H1 (cell line): ENCODE measurements around the gene DIP2C. TPM values are rescaled to one million over a fixed set of nuclear protein-coding genes. Genes with fewer than 3 reads are reported as not detected.

ENCODE experiments used
- TAF7 ChIP-seq: optimal IDR thresholded peaks from 2 replicates; pipeline ENCODE3; 2011; ENCODE audit warnings: low read depth, mild to moderate bottlenecking, inconsistent platforms, low read length, moderate library complexity, borderline replicate concordance
- polyA plus RNA-seq, 7 experiments: library from polyadenylated mRNA; depleted of rRNA in 3 of 7; stranded (reverse) in 5 of 7; unstranded in 2 of 7; fragments of >200 nt in 5 of 7; fragments of 200-250 nt in 2 of 7; gene quantifications; 1 replicate in 5 of 7; 2 replicates in 1 of 7; 4 replicates in 1 of 7; pipeline versions ENCODE4 v1.2.1 to v1.2.3, GENCODE V29; 2011 to 2013; ENCODE audit warnings: missing spikeins in 2 of 7, mixed read lengths in 2 of 7
- total RNA-seq: library from RNA; stranded (reverse); fragmentation: NEBNext Ultra II Directional; extraction: Animal tissue kit (Norgen Biotek cat#: 25700); gene quantifications from 2 replicates; pipeline ENCODE4 v1.2.1, GENCODE V29; 2021
- TF ChIP-seq, protein P1 (sequence below): fragments of 300-600 bp; sonication (generic); IDR thresholded peaks from 2 replicates; pipeline ENCODE4 v1.7.1; 2012; ENCODE audit warnings: low read length, moderate library complexity, mild to moderate bottlenecking, inconsistent platforms; ENCODE audit not compliant: insufficient replicate concordance

DIP2C gene
- total and polyA plus RNA-seq, 2 of the 8 experiments (the other 6 are each of a cell fraction or from before 2014, with no cell fraction given) = 3.8 to 9.3 TPM

DNA sequence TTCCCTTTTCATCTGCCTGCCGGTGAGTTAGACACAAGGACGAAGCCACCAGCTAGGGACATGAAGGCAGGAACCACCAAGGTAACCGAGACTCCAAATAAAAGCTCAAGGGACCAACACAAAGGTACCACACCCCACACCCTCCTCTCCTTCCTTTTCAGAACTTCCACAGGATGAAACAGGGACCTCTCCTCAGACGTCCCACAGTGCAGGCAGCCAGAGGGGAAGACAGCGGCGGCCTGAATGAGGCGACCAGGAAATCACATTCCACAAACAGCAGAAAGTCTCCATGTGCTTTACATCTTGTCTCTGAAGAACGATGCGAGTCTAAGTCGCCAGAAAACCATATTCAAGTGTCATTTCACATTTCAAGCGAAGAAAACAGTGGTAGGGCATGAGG lies 97.8 kb downstream of the DIP2C start (continued):
- TF ChIP-seq, protein P1, sequence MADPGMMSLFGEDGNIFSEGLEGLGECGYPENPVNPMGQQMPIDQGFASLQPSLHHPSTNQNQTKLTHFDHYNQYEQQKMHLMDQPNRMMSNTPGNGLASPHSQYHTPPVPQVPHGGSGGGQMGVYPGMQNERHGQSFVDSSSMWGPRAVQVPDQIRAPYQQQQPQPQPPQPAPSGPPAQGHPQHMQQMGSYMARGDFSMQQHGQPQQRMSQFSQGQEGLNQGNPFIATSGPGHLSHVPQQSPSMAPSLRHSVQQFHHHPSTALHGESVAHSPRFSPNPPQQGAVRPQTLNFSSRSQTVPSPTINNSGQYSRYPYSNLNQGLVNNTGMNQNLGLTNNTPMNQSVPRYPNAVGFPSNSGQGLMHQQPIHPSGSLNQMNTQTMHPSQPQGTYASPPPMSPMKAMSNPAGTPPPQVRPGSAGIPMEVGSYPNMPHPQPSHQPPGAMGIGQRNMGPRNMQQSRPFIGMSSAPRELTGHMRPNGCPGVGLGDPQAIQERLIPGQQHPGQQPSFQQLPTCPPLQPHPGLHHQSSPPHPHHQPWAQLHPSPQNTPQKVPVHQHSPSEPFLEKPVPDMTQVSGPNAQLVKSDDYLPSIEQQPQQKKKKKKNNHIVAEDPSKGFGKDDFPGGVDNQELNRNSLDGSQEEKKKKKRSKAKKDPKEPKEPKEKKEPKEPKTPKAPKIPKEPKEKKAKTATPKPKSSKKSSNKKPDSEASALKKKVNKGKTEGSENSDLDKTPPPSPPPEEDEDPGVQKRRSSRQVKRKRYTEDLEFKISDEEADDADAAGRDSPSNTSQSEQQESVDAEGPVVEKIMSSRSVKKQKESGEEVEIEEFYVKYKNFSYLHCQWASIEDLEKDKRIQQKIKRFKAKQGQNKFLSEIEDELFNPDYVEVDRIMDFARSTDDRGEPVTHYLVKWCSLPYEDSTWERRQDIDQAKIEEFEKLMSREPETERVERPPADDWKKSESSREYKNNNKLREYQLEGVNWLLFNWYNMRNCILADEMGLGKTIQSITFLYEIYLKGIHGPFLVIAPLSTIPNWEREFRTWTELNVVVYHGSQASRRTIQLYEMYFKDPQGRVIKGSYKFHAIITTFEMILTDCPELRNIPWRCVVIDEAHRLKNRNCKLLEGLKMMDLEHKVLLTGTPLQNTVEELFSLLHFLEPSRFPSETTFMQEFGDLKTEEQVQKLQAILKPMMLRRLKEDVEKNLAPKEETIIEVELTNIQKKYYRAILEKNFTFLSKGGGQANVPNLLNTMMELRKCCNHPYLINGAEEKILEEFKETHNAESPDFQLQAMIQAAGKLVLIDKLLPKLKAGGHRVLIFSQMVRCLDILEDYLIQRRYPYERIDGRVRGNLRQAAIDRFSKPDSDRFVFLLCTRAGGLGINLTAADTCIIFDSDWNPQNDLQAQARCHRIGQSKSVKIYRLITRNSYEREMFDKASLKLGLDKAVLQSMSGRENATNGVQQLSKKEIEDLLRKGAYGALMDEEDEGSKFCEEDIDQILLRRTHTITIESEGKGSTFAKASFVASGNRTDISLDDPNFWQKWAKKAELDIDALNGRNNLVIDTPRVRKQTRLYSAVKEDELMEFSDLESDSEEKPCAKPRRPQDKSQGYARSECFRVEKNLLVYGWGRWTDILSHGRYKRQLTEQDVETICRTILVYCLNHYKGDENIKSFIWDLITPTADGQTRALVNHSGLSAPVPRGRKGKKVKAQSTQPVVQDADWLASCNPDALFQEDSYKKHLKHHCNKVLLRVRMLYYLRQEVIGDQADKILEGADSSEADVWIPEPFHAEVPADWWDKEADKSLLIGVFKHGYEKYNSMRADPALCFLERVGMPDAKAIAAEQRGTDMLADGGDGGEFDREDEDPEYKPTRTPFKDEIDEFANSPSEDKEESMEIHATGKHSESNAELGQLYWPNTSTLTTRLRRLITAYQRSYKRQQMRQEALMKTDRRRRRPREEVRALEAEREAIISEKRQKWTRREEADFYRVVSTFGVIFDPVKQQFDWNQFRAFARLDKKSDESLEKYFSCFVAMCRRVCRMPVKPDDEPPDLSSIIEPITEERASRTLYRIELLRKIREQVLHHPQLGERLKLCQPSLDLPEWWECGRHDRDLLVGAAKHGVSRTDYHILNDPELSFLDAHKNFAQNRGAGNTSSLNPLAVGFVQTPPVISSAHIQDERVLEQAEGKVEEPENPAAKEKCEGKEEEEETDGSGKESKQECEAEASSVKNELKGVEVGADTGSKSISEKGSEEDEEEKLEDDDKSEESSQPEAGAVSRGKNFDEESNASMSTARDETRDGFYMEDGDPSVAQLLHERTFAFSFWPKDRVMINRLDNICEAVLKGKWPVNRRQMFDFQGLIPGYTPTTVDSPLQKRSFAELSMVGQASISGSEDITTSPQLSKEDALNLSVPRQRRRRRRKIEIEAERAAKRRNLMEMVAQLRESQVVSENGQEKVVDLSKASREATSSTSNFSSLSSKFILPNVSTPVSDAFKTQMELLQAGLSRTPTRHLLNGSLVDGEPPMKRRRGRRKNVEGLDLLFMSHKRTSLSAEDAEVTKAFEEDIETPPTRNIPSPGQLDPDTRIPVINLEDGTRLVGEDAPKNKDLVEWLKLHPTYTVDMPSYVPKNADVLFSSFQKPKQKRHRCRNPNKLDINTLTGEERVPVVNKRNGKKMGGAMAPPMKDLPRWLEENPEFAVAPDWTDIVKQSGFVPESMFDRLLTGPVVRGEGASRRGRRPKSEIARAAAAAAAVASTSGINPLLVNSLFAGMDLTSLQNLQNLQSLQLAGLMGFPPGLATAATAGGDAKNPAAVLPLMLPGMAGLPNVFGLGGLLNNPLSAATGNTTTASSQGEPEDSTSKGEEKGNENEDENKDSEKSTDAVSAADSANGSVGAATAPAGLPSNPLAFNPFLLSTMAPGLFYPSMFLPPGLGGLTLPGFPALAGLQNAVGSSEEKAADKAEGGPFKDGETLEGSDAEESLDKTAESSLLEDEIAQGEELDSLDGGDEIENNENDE = no peak
- TF ChIP-seq TAF7 = no peak
